ENCODE results near the gene SRGAP3.

GRCh38 chr3:9064251-9064650 is 185.2 kb downstream of the SRGAP3 start:
- TF ChIP-seq POLR2A (IDR thresholded peaks at IDR 0.05; ENCODE audit: low read depth, low read length): no peak
- TF ChIP-seq TAF1 (IDR thresholded peaks at IDR 0.05; ENCODE audit: borderline replicate concordance, low read depth, low read length): no peak
- TF ChIP-seq POLR2AphosphoS5 (IDR thresholded peaks at IDR 0.05; ENCODE audit: low read depth, low read length): no peak
